Measurements from ENCODE around the gene SLC5A12.

SLC5A12 gene

DNA sequence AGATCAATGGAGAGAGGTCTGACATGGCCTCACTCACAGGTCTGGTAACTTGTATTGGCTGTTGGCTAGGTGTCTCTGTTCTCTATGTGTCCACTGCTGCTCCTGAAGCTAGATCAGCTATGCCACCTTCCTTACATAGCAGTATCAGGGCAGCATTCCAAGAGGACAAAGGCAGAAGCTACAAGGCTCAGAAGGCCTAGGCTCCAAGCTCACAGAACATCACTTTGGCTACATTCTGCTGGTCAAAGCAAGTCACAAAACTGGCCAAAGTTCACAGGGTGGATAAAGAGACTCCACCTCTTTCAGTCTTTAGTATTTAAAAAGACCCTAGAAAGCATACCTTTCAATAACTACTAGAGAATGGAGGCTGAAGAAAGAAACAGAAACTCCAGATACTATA is 4.1 kb downstream of the SLC5A12 start:
- DNase-seq, result no peak

GRCh38 chr11:26715133-26715532 is 6.7 kb downstream of the SLC5A12 start:
- no peak for DNase-seq

GRCh38 chr11:26712497-26712896 is 9.4 kb downstream of the SLC5A12 start:
- DNase-seq, result no peak

- no peak for DNase-seq
Observed at GRCh38 chr11:26710489-26710888, 11.4 kb downstream of the SLC5A12 start.

DNA sequence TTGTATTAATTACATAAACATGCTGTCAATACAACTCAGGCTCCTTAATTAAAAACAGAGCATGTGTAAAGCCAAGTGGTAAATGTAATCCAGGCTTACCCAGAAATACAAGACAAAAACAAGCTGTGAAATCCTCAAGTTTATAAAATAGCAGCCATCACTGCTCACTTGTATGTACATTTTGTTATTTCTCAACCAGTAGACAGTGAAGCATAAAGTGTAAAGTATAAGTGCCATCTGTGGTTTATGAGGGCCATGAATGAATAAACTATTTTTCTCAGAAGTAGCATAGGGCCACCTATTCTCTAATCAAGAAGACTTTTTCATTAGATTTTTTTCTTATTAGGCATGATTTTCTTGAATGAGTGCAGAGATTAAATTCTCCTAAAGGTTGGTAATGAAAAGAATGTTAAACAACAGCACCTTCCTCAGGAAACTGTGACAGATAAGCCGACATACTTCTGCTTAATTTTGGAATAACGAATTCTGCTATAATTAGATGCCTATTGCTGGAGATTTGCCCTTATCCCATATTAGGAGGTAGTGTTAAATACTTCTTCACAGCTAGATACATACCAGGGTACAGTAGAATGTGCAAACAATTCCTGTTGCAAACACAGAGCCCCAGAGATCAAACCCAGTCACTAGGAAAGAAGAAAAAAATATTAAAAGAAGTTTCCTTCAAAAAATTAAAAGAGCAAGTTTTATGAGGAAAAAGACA is 13.0 kb downstream of the SLC5A12 start:
- no peak for DNase-seq

DNA sequence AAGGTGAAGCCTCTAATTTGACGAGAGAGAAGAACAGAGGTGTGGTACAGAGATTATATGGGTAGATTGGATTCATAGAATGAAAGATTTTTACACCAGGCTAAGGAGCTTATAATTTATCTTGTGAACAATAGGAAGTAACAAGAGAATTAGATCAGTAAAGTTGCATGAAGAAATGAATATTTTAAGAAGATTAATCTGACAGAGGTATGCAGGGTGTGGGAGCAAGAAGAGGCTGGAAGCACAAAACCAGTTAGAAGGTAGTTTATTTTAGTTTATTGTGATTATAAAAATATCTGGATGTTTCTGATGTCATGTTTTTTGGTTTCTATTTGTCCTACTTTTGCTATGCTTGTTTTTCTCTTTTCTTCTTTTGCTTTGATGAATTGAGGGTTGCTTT is 15.7 kb downstream of the SLC5A12 start:
- no peak for DNase-seq

DNA sequence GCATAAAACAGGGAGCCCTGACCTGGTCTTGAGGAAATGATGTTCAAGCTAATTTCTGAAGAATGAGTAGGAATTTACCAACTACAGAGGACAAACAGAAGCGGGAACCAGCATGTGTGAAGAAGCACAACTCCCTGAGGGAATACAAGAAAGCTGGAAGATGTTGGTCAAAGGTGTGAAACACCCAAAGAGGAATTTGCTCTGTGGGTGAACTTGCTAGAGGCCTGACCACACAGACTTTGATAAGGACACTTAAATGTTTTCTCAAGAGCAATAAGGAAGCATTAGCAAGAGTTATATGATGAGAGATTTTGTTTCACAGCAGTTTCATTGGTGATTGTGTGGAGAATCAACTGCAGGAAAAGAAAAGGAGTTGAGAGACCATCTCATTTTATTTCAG is 17.6 kb downstream of the SLC5A12 start:
- no peak for DNase-seq

DNA sequence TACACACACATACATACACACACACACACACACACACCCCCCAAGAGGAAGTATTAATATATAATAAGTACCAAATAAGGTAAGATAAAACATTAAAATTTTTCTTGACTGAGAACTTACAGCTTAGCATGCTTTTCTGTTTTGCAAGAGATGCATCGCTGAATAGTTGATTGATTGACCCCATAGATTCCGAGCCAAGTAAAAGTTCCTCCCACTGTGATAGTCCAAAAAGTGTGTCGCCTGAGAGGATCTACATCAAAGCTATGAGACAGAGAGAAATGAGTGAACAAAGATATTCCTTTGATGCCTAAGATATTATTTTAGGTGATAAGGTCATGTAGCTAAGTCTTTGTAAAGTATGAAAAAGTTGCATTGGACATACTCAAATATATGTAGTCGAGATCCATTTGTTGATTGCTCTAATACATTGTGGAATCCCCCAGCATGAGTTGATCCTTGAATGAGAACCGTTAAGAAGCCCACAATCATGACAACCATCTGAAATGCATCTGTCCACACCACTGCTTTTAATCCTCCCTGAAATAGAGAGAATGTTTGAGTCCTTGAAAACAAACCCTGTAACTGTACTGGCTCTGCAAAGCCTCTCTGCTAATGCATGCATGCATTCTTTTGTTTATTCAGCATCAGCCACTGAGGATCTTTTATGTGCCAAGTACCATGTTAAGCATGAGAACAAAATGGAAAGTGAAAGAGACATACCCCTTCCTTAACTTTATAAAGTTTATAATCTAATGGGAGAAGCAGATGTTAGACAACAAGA is 18.3 kb downstream of the SLC5A12 start:
- no peak for DNase-seq

- DNase-seq, result no peak
Observed at GRCh38 chr11:26702406-26702805, 19.5 kb downstream of the SLC5A12 start.

DNA sequence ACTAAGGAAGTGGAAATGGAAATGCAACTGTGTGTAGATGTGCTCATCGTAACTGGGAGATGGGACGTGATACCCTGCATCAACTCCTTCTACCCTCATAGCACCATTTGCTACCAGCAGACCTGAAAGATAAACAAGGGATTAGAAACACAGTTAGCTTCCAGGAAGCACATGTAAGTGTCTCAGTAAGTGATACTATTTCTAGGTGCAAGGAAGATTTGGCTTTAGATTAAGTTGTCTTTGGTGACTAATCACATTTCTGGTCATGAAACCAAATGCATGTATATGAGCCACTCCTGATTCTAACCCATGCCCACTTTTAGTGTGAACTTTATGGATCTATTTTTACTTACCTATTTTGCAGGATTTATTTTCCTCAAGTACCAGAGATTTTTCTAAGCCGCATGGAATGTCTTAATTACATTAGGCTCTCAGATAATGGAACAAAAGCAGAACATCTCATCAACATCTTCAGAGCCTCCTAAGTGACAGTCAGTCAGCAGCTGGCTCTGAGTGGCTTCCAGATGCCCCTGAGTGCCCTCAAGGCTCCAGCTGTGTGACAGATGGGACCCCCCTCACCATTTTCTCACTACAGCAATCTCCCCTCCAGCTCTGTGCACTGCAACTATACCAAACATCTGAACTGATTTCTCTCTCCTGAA is 21.2 kb downstream of the SLC5A12 start:
- no peak for DNase-seq

DNA sequence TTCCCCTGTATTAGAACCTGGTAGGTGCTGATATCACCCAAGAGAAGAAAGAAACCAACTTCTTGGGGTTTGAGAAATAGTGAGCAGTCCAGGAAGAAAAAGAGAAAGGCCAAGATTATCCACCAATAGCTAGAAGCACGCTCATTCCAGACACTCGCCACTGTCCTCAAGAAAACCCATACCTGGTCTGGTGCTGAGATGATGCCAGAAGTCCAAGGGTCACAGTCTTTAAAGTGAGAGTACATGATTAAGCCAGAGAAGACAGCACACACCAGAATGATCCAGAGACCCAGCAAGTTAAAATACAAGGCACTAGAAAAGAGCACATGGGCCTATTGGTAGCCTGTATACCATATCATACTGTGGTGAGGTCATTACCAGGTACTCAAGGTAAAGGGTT is 23.6 kb downstream of the SLC5A12 start:
- DNase-seq, result no peak

DNA sequence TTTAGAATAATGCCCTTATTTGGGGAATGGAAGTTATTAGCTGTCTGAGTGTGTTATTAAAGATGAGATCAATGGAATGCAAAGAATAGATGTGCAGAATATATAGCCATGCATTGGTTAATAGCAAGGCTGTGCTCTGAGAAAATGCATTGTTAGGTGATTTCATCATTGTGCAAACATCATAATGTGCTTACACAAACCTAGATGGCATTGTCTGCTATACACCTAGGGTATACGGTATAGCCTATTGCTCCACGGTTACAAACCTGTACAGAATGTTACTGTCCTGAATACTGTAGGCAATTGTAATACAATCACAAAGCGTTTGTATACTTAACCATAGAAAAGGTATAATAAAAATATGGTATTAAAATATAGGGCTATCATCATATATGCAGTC is 25.5 kb downstream of the SLC5A12 start:
- no peak for DNase-seq

- DNase-seq, result no peak
Observed at GRCh38 chr11:26688701-26689100, 33.2 kb downstream of the SLC5A12 start.

DNA sequence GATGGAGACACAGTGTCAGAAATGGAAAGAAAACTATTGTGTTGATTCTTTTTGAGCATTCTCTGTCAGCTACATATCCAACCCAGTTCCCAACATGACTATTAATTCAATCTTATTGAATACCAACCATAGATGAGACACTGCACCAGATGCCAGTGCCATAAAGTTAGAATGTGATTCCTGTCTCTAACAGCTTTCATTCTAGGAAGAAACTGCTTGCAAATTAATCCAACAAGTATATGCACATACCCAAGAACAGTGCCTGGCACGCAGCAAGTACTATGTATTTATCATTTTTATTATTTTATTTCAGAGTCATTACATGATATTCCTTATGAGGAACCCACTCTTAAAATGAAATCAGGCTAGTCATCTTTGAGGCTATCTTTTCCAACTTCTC is 34.5 kb downstream of the SLC5A12 start:
- DNase-seq, result no peak

- no peak for DNase-seq
Observed at GRCh38 chr11:26677566-26677965, 44.3 kb downstream of the SLC5A12 start.

GRCh38 chr11:26676641-26677040 is 45.2 kb downstream of the SLC5A12 start:
- DNase-seq, result no peak

GRCh38 chr11:26675233-26675928 is 46.5 kb downstream of the SLC5A12 start:
- no peak for DNase-seq

- no peak for DNase-seq
Observed at GRCh38 chr11:26665946-26666345, 55.9 kb downstream of the SLC5A12 start.

DNA sequence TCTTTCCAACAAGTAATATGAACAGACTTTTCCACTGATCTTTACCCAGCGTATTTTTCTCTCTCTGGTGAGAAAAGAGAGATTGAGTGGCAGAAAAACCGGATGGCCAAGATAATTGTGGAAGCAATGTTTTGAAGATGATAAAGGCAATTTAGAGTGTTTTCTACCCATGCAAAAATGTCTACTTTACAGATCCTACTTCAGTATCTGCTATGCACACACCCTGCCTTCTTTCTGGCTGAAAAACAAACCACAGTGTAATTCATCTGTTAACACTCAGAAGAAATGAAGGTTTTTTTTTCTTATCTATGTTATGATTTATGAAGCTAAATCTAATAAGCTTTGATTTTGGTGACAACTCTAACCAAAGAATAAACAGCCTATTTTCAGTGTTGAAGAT is 56.8 kb downstream of the SLC5A12 start:
- DNase-seq, result no peak

DNA sequence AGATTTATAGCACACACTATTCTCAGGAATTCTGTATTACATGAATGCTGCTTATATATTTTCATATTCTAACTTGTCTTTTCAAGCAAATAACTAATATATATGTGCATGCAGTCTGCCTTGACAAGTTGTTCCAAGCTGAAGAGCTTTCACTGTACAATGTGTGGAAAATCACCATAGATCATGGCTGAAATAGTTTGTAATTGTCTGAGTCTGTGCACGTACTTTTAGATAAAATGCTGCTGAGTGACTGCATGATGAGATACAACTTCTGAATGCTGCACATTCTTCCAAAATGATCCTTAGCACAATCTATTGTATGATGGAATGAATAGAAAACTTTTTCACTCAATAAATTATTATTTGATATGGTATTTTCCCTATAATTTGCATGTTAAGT is 58.9 kb downstream of the SLC5A12 start:
- no peak for DNase-seq

DNA sequence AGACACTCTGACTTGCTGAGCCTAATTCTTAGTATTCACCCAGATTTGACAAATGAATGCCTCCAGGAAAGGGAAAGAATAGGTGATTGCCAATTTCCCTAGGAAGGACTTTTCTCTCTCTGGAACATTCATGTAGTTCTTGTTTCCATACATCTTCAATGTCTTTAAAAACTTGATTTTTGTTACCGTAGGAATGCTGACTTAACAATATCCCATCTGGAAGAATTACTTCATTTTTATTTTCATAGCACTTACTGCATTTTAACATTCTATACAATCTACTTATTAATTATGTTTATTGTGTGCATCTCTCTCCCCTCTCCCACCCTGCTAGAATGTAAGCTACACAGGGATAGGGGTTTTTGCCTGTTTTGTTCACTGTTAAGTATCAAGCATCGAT is 66.6 kb downstream of the SLC5A12 start:
- no peak for DNase-seq

DNA sequence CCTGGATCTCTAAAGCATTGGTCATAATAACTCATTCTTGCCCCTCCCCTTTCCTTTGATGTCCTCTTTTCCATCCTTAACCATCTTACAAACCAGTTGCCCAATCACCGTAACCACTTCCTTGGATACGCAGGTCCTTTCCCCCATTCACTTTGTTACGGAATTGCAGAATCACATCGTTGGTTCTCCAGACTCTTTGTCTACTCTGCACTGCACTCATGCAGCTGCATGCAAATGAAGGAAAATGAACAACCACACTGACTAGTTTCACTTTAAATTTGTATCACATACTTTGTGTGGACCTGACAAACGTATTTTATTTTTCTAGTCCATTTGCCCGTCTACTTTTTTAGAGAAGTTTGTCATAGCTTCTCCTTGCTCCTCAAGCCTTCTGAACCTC is 69.9 kb downstream of the SLC5A12 start:
- DNase-seq, result no peak

- DNase-seq, result peak; percentile 59
Observed at GRCh38 chr11:26649884-26650283, 72.0 kb downstream of the SLC5A12 start.

All from NCI-H1092 treated with DMSO at 0.1 percent for 48 hours (cell line).